Parathyroid adenoma (tissue), 2 donors: Measurements from ENCODE around the gene CDC14A.

Experiments
- H2AFZ ChIP-seq: fragments of 300-600 bp; sonication (generic); one replicate; pipeline ENCODE4 v1.7.0; 2017; ENCODE audit warnings: antibody characterized with exemption, mild to moderate bottlenecking
- H3K27ac ChIP-seq: fragments of 300-600 bp; sonication (generic); one replicate; pipeline ENCODE4 v1.7.0; 2017
- H3K27me3 ChIP-seq: fragments of 300-600 bp; sonication (generic); one replicate; pipeline ENCODE4 v1.7.0; 2017; ENCODE audit warnings: low read length; ENCODE audit not compliant: control insufficient read depth, insufficient read depth
- H3K36me3 ChIP-seq: fragments of 300-600 bp; sonication (generic); one replicate; pipeline ENCODE4 v1.7.0; 2017; ENCODE audit warnings: low read length; ENCODE audit not compliant: control insufficient read depth, insufficient read depth
- H3K4me1 ChIP-seq: fragments of 300-600 bp; sonication (generic); one replicate; pipeline ENCODE4 v1.7.0; 2017; ENCODE audit warnings: control low read depth
- H3K4me2 ChIP-seq: fragments of 300-600 bp; sonication (generic); one replicate; pipeline ENCODE4 v1.7.0; 2017; ENCODE audit warnings: low read length
- H3K4me3 ChIP-seq: fragments of 300-600 bp; sonication (generic); one replicate; pipeline ENCODE4 v1.7.0; 2017; ENCODE audit warnings: low read depth, low read length
- H3K79me2 ChIP-seq: fragments of 300-600 bp; sonication (generic); one replicate; pipeline ENCODE4 v1.7.0; 2017; ENCODE audit warnings: control low read depth
- H3K9ac ChIP-seq: fragments of 300-600 bp; sonication (generic); one replicate; pipeline ENCODE4 v1.7.0; 2017; ENCODE audit warnings: mild to moderate bottlenecking
- H3K9me3 ChIP-seq: fragments of 300-600 bp; sonication (generic); one replicate; pipeline ENCODE4 v1.7.0; 2017; ENCODE audit warnings: low read length; ENCODE audit not compliant: control insufficient read depth
- CTCF ChIP-seq: fragments of 300-600 bp; sonication (generic); IDR thresholded peaks from one replicate; pipeline ENCODE4 v1.7.0; 2017; ENCODE audit warnings: antibody characterized with exemption, mild to moderate bottlenecking
- donor health status: primary hyperparathyroidism.

CDC14A gene

GRCh38 chr1:100305954-100306353, 46.4 kb upstream of the CDC14A start:
- H2AFZ ChIP-seq = no peak overlapping the region
- H3K27me3 ChIP-seq = no peaks in the 10 kb centered on the region
- H3K9ac ChIP-seq = no peak overlapping the region
- no peaks in the 10 kb centered on the region for H3K4me1 ChIP-seq
- H3K4me3 ChIP-seq = no peak overlapping the region
- no peaks in the 10 kb centered on the region for H3K79me2 ChIP-seq
- no peak overlapping the region for H3K4me2 ChIP-seq
- H3K9me3 ChIP-seq = no peaks in the 10 kb centered on the region
- H3K27ac ChIP-seq = no peak overlapping the region
- no peaks in the 10 kb centered on the region for H3K36me3 ChIP-seq
- no peak for TF ChIP-seq CTCF

- Histone ChIP-seq H3K36me3 (no peaks in the 10 kb centered on the region), H3K9me3 (no peaks in the 10 kb centered on the region), H3K9ac (no peak overlapping the region), H2AFZ (no peak overlapping the region), H3K27ac (no peak overlapping the region), H3K79me2 (no peaks in the 10 kb centered on the region), H3K4me2 (no peak overlapping the region), H3K27me3 (no peaks in the 10 kb centered on the region), H3K4me3 (no peak overlapping the region), H3K4me1 (no peaks in the 10 kb centered on the region)
- no peak for TF ChIP-seq CTCF
These were observed 45.5 kb upstream of the CDC14A start for GRCh38 chr1:100306735-100307313.

- Histone ChIP-seq H3K79me2 (no peaks in the 10 kb centered on the region), H3K36me3 (no peaks in the 10 kb centered on the region), H3K9ac (no peak overlapping the region), H3K9me3 (no peaks in the 10 kb centered on the region), H3K4me2 (no peak overlapping the region), H3K4me3 (no peak overlapping the region), H3K4me1 (no peaks in the 10 kb centered on the region), H3K27ac (no peak overlapping the region), H3K27me3 (no peaks in the 10 kb centered on the region), H2AFZ (no peak overlapping the region)
- TF ChIP-seq CTCF = no peak
These were observed 43.5 kb upstream of the CDC14A start for GRCh38 chr1:100308777-100309176.

GRCh38 chr1:100309863-100310262, 42.4 kb upstream of the CDC14A start:
- Histone ChIP-seq H3K27me3 (no peaks in the 10 kb centered on the region), H3K9ac (no peak overlapping the region), H2AFZ (no peak overlapping the region), H3K36me3 (no peaks in the 10 kb centered on the region), H3K79me2 (no peaks in the 10 kb centered on the region), H3K4me2 (no peak overlapping the region), H3K9me3 (no peaks in the 10 kb centered on the region), H3K4me1 (no peaks in the 10 kb centered on the region), H3K4me3 (no peak overlapping the region), H3K27ac (no peak overlapping the region)
- no peak for TF ChIP-seq CTCF

- Histone ChIP-seq H3K9me3 (no peaks in the 10 kb centered on the region), H3K79me2 (no peaks in the 10 kb centered on the region), H3K4me1 (no peaks in the 10 kb centered on the region), H3K9ac (no peak overlapping the region), H3K36me3 (no peaks in the 10 kb centered on the region), H3K27ac (no peak overlapping the region), H3K27me3 (no peaks in the 10 kb centered on the region), H3K4me2 (no peak overlapping the region), H2AFZ (no peak overlapping the region), H3K4me3 (no peak overlapping the region)
- TF ChIP-seq CTCF = no peak
These were observed 38.9 kb upstream of the CDC14A start for GRCh38 chr1:100313382-100313781.
